ENCODE measurements around the gene NCOR1.

- TF ChIP-seq EP300 (IDR thresholded peaks at IDR 0.05) = no peak
- TF ChIP-seq, protein P1, sequence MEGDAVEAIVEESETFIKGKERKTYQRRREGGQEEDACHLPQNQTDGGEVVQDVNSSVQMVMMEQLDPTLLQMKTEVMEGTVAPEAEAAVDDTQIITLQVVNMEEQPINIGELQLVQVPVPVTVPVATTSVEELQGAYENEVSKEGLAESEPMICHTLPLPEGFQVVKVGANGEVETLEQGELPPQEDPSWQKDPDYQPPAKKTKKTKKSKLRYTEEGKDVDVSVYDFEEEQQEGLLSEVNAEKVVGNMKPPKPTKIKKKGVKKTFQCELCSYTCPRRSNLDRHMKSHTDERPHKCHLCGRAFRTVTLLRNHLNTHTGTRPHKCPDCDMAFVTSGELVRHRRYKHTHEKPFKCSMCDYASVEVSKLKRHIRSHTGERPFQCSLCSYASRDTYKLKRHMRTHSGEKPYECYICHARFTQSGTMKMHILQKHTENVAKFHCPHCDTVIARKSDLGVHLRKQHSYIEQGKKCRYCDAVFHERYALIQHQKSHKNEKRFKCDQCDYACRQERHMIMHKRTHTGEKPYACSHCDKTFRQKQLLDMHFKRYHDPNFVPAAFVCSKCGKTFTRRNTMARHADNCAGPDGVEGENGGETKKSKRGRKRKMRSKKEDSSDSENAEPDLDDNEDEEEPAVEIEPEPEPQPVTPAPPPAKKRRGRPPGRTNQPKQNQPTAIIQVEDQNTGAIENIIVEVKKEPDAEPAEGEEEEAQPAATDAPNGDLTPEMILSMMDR (IDR thresholded peaks at IDR 0.05) = no peak
Observed at GRCh38 chr17:16239931-16240330, 24.6 kb upstream of the NCOR1 start.
